Left hindlimb (tissue), 1 donor: ENCODE measurements around the gene RLN3.
A peak's percentile ranks its signal among the peaks of the same experiment; 100 is the strongest.
"Not testable (repeated sequence)": the region's sequence is repeated elsewhere in the genome, so short reads cannot be mapped to it uniquely, and the experiment has no call there.

Experiments
- DNase-seq: peaks from one replicate; pipeline ENCODE4 v3.0.0-alpha.2; 2018

RLN3 gene

DNA sequence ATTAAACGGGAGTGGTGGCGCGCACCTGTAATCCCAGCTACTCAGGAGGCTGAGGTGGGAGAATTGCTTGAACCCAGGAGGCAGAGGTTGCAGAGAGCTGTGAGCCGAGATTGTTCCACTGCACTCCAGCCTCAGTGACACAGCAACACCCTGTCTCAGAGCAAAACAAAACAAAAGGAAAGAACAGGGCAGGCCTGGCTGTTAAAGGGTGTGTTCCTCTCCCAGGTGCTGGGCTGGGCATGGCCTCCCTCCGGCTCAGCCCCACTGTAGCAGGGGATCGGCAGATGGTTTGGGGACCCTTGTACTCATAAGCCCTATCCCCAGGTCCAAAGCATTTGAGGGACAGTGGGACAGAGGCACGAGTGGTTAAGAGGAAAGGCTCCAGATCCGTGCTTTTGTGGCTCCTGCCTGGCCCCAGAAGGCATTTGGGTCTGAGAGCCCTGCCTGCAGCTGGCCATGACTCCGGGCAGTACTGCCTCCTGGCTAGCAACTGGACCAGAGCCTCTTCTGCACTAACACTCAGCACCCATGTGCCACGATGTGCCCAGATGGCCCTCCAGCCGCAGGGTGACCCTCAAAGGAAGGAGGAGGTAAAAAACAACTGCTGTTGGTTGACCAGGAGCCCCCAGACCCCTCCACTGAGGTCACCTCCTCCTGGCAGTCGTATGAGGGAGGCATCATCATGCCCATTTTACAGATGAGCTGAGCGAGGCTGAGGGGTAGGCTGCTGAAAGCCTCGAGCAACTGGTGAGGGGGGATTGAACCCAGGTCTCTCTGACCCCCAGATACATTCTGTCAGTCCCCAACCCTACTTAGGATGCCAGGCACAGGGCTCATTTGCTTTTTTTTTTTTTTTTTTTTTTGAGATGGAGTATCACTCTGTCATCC is 31.8 kb upstream of the RLN3 start:
- no peak for DNase-seq

DNA sequence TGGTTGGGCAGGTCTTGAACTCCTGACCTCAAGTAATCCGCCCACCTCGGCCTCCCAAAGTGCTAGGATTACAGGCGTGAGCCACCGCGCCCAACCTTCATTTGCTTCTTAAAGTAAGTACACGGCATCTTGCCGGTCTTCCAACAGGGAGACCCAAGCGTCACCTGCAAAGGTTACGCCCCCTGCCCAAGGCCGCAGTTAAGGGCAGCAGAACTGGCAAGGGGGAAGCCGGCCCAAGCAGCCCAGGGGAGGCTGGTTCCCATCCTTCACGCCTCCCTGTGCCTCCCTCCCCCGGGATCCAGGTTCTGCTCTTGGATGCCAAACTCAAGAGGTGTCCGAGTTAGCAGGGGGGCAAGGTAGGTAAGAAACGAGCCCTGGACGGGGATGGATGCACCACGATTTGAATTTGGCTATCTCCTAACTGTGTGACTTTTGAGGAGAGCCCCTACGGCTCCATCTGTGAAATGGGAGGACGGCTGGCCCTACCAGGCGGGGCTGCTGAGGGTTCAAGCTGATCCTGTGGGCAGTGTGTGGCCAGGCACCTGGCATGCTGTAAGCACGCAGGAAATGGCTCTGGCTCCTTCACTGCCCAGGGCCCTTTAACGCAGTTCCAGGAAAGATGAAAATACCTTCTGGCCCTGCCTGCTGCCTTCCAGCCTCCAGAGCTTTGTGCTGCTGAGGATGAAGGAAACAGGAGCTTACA is 30.9 kb upstream of the RLN3 start:
- DNase-seq: no peak

DNA sequence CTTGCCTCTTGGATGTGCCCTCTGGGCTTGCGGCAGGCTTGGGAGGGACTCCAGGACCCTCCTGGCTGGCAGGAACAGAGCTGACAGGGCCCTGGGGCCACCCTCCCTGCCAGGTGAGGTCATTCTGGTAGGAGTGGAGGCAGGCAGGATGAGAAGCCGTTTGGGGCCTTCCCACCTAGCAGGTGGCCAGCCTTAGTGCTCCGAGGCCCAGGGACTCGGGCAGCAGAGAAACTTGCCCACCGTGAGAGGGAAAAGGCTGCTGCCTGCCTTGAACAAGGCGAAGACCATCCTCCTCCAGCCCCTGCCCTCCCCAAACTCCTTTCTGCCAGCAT is 30.4 kb upstream of the RLN3 start:
- DNase-seq: no peak

DNA sequence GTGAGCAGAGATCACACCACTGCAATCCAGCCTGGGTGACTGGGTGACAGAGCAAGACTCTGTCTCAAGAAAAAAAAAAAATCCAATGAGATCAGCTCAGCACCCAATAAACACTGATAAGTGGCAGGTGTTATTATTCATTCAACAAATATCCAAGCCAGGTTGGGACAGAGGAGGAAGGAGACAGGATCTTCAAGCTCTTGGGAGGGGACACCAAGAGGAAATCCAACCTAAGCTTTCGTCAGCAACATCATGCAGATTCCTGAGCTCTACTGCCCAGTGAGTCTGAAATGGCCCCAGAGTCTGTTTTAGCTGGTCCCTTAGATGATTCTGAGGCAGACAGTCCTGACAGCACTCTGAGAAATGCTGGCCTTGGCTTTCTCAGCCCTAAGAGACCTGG is 29.5 kb upstream of the RLN3 start:
- no peak for DNase-seq

DNA sequence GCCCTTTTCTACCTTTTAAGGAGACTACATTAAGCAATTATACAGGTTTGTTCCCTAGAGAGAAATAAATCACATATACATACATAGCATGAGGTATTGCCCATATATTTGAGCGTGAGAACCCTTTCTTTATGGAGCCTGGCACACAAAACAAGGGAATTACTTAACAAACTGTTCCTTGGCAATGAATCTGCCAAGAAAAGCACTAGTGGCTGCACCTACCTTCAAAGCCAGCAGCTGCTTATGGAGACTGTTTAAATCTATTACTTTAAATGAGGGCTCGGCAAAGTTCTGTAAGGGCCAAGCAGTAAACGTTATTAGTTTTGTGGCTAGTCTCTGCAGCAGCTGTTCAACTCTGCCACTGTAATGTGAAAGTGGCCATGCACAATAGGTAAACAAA is 28.9 kb upstream of the RLN3 start:
- DNase-seq: no peak

DNA sequence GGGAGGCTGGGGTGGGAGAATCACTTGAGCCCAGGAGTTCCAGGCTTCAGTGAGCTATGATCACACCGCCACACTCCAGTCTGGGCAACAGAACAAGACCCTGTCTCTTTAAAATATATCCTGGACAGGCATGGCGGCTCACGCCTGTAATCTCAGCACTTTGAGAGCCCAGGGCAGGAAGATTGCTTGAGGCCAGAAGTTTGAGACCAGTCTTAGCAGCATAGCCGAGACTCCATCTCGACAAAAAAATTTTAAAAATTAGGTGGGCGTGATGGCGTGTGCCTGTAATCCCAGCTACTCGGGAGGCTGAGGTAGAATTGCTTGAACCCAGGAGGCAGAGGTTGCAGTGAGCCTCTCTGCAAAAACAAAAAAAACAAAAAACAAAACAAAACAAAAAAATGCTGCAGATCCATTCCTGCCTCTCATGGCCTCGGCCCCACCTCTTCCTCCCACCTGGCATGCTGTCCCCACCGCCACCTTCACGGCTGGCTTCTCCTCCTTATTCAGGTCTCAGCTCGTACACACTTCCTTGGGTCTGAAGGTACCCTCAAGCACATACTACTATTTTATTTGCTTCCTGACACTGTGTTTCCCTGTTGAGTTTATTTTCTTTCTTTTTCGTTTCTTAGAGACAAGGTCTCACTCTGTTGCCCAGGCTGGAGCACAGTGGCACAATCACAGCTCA is 27.1 kb upstream of the RLN3 start:
- DNase-seq: no peak

DNA sequence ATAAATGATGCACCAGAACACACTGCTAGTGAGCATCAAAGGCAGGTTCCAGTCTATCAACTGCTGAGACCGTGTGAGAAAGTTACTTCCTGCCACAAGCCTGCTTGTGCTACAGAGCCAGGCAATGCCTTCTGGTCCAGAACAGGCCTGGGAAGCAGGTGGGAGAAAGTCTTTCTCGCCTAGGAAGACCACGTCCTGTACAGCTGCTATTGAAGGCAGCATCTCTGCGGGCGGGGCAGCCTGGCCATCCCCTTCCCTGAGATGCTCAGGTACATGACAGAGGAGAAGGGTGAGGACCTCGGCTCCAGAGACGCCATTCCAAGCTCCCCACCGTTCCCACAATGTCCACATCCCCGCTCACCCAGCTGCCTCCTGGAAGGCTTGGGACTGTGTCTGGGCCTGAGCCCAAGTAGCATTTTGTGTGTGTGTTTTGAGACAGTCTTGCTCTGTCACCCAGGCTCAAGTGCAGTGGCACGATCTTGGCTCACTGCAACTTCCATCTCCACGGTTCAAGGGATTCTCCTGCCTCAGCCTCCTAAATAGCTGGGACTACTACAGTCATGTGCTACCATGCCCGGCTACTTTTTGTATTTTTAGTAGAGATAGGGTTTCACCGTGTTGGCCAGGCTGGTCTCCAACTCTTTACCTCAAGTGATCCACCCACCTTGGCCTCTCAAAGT is 25.2 kb upstream of the RLN3 start:
- DNase-seq: no peak

DNA sequence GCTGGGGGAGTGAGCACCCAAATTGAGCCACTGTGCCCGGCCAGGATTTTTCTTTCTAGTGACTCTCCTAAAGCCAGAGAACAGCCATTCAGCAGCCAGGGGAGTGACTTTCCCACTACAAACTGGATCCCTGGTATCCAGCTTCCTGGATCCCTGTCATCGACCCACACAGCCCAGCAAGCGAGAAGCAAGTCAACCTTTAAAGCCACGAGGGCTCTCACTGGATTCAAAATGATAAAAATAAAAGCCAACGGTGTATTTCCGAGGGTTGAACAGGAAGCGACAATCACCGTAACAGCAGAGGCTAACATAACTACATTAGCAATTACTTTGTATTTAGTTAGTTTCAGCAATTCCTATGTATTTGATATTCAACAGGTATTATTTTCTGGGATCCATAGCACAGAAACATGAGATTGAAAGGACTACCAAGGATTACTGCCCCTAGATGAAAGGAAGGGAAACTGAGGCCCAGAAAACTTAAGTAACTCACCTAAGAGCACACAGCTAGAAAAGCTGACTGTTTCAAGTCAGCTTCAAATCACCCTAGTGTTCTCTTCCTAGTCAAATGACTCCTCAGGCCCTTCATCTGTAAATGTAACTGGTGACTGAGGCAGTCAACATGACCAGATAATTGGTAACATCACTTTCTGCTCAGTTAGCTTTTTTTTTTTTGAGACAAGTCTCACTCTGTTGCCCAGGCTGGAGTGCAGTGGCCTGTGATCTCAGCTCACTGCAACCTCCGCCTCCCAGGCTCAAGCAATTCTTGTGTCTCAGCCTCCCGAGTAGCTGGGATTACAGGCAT is 24.5 kb upstream of the RLN3 start:
- DNase-seq: no peak

DNA sequence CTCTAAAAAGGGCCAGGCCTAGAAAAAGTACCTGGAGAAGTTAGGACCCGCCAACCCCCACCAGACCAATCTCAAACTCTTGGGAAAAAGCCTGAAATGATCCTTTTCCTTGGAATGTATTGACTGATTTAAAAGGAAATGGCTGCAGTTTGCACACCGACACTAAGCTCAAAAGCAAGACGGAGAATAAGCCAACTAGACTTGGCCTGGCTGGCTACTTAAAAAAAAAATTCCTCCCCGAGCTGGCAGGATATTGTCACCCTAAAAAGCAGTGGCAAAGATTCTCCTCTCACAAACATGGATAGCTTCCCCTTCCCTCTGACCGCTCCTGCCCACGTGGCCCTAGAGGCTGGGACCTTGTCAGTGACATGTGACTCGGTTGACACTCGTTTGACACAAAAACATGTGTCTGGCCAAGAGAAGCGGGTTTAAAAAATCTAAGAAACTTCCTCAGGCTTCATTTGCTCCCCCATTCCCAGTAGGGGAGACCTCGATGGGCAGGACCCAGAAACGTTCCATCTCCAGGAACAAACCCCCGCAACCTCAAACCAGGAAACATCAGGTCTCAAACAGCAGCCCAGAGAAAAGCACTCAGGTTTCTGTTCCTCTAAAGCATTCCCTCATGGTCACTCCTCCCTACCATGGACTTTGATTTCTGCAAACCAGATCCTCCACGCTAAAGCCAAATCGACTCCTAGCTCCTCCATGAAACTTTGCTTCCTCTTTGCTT is 23.2 kb upstream of the RLN3 start:
- no peak for DNase-seq

DNA sequence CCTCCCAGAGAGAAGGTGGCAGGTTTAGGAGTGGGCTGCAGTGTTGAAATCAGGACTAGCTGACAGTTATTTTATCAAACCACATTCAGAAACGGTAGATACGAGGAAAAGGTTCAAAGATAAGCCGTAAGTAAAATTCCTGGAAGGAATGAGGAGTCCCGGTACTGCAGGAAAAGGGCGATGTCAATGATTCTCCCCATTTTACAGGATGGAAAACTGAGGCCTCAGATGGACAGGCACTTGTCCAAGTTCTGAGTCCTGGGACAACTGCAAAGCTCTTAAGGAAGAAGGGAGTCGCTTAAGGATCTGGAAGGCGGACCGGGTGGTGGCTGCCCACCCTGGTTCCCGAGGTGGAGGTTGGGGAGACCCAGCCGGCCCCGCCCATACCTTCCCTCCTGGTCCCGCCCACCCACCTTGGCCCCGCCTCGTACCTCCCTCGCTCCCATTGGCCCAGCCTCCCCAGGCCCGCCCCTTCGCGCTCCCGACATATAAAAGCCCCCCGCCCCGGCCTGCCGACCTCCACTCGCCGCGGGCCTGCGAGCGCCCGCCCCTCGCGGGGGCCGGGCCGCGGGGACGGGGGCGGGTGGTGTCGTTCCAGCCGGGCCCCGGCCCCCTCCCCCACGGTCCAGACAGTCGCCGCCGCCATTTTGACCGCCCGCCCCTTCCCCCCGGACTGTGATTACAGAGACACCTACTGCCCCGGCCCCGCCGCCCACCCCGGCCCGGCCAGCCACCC is 22.4 kb upstream of the RLN3 start:
- peak; percentile 93 for DNase-seq

DNA sequence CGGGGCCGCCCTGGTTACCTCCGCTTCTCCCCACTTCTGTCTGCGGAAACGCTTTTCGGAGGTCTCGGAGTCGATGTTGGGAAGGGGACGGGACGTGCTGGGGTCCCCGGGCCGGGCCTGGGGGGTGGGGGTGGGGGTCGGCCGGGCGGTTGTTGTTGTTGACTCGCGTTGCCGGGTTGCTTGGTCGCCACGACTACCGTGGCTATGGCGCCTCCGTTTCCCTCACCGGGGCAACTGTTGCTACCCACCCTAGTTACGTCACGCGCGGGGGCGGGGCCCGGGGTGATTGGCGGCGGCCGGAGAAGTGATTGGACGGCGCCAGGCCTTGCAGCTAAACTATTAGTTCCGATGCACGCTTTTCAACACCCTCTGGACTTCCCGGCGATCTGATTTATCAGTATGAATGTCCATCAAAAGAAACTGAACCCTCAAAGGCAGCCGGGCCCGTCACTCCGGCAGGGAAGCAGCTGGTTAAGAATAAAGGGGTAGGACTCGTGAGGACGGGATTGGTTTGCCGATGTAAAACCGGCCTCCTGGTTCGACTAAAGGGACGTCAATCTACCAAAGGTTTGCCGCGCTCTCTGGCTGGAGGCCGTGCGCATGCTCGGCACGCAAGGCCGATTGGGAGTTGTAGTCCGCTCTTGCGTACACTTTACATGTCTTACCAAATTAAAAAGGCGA is 21.7 kb upstream of the RLN3 start, which contains the start of gene RFX1:
Gene RFX1, minus strand, starts transcription at position 236 of the 681 bp plus-strand sequence. CDS start 12,477 bp downstream, outside the sequence.
- DNase-seq: peak; percentile 100

DNA sequence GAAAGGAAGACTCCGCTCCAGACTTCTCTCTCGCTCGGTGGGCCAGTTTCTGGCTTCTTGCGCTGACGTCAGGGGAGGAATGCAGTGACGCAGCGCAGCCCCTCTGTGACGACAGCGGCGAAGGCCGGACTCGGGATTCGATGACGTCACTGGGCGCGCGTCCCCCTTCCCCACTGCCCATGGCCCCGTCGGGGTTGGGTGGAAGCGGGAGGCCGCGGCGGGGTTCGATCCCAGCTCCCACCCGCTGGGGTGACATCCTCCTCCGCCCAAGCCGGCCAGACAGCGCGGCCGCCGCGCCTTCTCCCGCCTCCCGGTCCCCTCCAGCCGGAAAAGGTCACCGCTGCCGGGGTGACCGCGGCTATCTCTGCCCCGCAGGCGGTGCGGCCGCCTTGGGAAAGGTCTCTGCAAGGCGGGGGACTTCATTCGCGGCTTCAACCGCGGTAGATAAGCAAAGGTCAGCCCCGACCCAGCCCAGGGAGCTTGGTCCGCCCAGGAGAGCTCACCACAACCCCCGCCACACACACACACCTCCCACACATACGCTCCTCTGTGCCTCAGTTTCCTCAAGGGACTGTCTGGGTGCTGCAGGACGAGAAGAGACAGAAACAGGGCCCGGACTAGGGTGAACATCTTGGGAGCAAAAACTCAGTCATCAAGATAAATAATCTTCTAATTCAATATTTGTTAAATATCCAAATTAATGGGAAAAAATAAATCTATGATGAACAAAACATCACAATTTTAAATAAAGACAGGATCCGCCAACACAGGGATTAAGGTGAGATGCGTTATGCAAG is 21.0 kb upstream of the RLN3 start:
- no peak for DNase-seq

DNA sequence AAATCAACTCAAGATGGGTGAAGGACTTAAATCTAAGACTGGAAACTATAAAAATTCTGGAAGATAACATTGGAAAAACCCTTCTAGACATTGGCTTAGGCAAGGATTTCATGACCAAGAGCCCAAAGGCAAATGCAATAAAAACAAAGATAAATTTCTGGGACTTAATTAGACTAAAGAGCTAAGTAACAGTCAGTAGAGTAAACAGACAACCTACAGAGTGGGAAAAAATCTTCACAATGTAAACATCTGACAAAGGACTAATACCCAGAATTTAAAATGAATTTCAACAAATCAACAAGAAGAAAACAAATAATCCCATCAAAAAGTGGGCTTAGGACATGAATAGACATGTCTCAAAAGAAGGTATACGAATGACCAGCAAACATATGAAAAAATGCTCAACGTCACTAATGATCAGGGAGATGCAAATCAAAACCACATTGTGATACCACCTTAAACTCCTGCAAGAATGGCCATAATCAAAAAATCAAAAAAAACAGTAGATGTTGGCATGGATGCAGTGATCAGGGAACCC is 15.5 kb upstream of the RLN3 start:
- no peak for DNase-seq

DNA sequence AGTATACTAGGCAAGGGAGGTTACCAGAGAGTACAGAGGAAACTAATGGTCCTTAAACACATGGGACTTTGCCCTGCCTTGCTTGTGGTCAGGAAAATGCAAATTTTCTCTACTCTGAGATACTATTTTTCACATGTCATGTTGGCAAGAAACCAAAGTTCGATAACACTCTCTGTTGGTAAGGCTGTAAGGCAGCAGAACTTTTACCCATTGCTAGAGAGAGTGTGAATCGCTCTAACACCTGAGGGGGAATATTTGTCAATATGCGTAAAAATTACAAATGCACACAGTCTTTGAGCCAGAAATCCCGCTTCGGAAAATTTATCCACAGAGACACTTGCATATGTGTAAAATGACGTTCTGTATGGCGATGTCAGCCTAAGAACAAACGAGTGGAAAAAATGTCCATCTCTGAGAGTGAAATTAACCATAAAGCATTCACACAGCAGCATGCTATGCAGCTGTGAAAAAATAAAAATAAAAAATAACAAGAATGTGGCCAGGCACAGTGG is 12.4 kb upstream of the RLN3 start:
- DNase-seq: no peak

DNA sequence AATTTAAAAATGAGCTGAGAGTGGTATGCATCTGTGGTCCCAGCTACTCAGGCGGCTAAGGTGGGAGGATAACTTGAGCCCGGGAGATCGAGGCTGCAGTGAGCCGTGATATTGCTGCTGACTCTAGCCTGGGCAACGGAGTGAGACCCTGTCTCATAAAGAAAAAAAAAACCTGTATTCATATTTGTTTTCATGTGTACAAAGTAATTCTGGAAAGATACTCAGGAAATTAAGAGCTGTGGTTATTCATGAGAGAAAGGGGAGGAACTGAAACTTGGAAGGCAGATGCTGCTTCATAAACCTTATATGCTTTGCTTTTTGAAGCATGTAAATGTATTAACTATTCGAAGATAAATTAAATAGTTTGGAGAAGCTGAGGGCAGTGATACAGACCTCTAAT is 8.8 kb upstream of the RLN3 start:
- no peak for DNase-seq

DNA sequence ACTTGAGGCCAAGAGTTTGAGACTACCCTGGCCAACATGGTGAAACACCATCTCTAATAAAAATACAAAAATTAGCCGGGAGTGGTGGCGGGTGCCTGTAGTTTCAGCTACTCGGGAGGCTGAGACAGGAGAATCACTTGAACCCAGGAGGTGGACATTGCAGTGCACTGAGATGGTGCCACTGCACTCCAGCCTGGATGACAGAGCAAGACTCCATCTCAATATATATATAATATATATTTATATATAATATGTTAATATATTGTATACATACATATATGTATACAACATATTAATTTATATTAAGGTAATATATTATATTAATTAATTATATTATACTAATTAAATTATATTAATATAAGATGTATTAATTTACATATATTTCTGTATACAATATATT is 8.2 kb upstream of the RLN3 start:
- DNase-seq: not testable (repeated sequence)

DNA sequence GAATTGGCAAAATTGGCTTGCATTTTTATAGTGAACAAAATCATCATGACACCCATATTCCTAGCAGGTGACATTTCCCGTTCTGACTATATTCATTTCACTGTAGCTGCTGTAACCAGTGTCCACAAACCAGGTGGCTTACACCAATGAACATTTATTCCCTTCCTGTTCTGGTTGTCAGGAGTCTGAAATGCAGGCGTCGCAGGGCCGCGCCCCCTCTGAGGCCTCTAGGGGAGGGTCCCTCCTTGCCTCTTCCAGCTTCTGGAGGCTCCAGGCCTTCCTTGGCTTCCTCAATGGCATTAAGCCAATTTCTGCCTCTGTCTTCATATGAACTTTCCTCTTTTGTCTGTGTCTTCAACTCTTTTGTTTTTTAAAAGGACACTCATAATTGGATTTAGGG is 6.5 kb upstream of the RLN3 start:
- DNase-seq: no peak

DNA sequence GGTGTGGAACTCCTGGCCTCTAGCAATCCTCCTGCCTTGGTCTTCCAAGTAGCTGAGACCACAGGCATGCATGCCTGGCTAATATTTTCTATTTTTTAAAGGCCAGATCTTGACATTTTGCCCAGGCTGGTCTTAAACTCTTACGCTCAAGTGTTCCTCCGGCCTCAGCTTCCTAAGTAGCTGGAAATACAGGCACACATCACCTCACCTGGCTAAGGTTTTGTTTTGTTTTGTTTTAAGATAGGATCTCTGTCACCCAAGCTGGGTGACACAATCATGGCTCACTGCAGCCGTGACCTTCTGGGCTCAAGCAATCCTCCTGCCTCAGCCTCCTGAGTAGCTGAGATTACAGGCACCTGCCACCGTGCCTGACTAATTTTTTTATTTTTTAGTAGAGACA is 5.5 kb upstream of the RLN3 start:
- DNase-seq: no peak
